Adrenal gland (tissue), 12 donors: ENCODE results near the gene PRDM16. TPM values are rescaled to one million over a fixed set of nuclear protein-coding genes. Genes with fewer than 3 reads are reported as not detected.

Source experiments
- DNase-seq, 7 donors: peaks; one replicate each; pipeline ENCODE4 v3.0.0-alpha.2; 2019 to 2020
- H3K27ac ChIP-seq, 5 donors: fragments of 200-600 bp; sonication (generic) in 4 of 5; 1 replicate in 3 of 5; 2 replicates in 2 of 5; pipeline versions ENCODE4 v1.5.1 to v1.8.0; 2016 to 2020; ENCODE audit warnings: mild to moderate bottlenecking in 1 of 5
- H3K27me3 ChIP-seq: fragments of 200-600 bp; 2 replicates; pipeline ENCODE4 v1.8.0; 2021
- H3K36me3 ChIP-seq, 2 donors: fragments of 200-600 bp; replicated peaks in 1 of 2; 1 replicate in 1 of 2; 2 replicates in 1 of 2; pipeline versions ENCODE4 v1.5.1 to v1.8.0; 2018 to 2022
- H3K4me1 ChIP-seq, 2 donors: fragments of 200-600 bp; replicated peaks in 1 of 2; 1 replicate in 1 of 2; 2 replicates in 1 of 2; pipeline versions ENCODE4 v1.5.1 to v1.8.0; 2018 to 2021
- H3K4me3 ChIP-seq, 4 donors: fragments of 200-600 bp; sonication (generic) in 3 of 4; one replicate each; pipeline ENCODE4 v1.5.1; 2016 to 2018
- H3K9me3 ChIP-seq, 3 donors: fragments of 200-600 bp; sonication (generic) in 1 of 3; replicated peaks in 1 of 3; 1 replicate in 2 of 3; 2 replicates in 1 of 3; pipeline versions ENCODE4 v1.5.1 to v1.8.0; 2016 to 2021
- POLR2A ChIP-seq, 2 donors: fragments of 450-650 bp; IDR thresholded peaks; one replicate each; pipeline ENCODE4 v1.6.1; 2017; ENCODE audit warnings: antibody characterized with exemption in 2 of 2, mild to moderate bottlenecking in 2 of 2, moderate library complexity in 1 of 2
- WGBS, 4 donors: extraction: QIAGEN DNeasy Blood & Tissue Kit in 2 of 4; methylation state at CpG; one replicate each; pipeline versions ENCODE4 v1.1.5 to v1.1.7; 2013 to 2017; 5-methylcytosine and 5-hydroxymethylcytosine counted together
- intact Hi-C, 2 donors: fragments of 100-400 bp; cut with DNase I; formaldehyde crosslinking; loops; one replicate each; pipeline versions ENCODE4 v1.14.1 to v1.15.0; 2022 to 2023
- polyA plus RNA-seq, 3 donors: library from polyadenylated mRNA; stranded (reverse); fragments of 200-250 nt in 2 of 3; fragments of 350-450 nt in 1 of 3; fragmentation: Illumina TruSeq in 1 of 3; extraction: RNeasy Lipid Tissue Mini Kit (QIAGEN cat#74804) in 1 of 3; gene quantifications; one replicate each; pipeline ENCODE4 v1.2.3, GENCODE V29; 2013 to 2014
- total RNA-seq, 9 donors: library from RNA; depleted of rRNA in 4 of 9; stranded (reverse); fragments of >200 nt in 4 of 9; fragments of 120-200 nt in 1 of 9; fragmentation: NEBNext Ultra II Directional in 1 of 9; extraction: Animal tissue kit (Norgen Biotek cat#: 25700) in 1 of 9; gene quantifications; one replicate each; pipeline versions ENCODE4 v1.1.0 to v1.2.4, GENCODE V29; 2013 to 2023
- TF ChIP-seq, protein P1 (sequence below), 6 experiments: fragments of 450-650 bp in 4 of 6; fragments of 200-600 bp in 2 of 6; sonication (generic) in 1 of 6; IDR thresholded peaks; 1 replicate in 5 of 6; 2 replicates in 1 of 6; pipeline versions ENCODE4 v1.5.1 to v1.8.0; 2016 to 2021; ENCODE audit warnings: antibody characterized with exemption in 6 of 6, mild to moderate bottlenecking in 2 of 6, moderate library complexity in 1 of 6
- donor health status: healthy with polysubstance abuse.
- donor health status: Bipolar disorder and iron deficiency.
- donor health status: DM: yes; HTN: yes; CAD: no.
- donor health status: DM: no; HTN: no; CAD: no.
- donor health status: DM: no; HTN: no; CAD: no.
- donor health status: DM: yes; HTN: yes; CAD: no.

Gene PRDM16
- total and polyA plus RNA-seq, 12 donors = 0.04 to 2.8 (median 0.61) TPM; not detected in 1

DNA sequence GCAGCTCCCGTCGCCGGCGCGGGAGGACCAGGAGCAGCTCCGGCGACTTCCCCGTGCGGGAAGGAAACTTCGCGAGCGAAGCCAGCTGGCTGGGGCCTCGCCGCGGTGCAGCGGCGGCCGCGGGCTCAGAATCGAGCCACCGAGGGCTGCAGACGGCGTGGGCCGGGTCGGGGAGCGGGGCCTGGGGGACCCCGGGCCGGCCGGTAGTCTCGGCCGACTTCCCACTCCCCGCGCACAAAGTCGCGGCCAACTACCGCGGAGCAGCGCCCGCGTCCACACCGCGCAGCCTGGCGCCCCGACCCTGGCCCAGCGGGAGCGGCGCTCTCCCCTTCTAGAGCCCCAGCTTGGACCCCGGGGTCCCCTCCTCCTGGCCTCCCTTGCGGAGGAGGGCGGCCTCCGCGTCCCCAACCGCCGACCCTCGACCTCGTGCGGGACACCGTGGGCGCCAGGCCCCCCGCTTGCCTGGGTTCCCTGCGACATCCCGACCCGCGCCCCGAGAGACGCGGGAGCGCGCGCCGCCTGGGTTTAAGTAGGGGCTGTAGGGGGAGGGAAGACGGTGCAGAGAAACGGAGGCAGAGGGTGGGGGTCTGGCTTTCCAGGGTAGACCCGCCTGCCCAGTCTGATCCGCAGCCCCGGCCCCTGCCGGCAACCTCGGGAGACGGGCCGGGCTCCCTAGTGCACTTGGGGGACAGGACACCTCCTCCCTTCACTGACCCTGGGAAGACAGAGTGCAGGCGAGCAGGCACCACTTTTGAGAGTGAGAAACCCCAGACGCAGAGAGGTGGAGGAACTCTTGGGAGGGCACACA, 4.7 kb downstream of the PRDM16 start:
- intact Hi-C loops = no loop called here
- Histone ChIP-seq H3K27me3 (peaks cover 47% of the 10 kb centered on the region), H3K27ac (no peak overlapping the region), H3K9me3 (no peaks in the 10 kb centered on the region), H3K4me3 (no peak overlapping the region), H3K36me3 (no peaks in the 10 kb centered on the region), H3K4me1 (peaks cover 0 to 7% of the 10 kb centered on the region in 2 donors)
- TF ChIP-seq, protein P1, sequence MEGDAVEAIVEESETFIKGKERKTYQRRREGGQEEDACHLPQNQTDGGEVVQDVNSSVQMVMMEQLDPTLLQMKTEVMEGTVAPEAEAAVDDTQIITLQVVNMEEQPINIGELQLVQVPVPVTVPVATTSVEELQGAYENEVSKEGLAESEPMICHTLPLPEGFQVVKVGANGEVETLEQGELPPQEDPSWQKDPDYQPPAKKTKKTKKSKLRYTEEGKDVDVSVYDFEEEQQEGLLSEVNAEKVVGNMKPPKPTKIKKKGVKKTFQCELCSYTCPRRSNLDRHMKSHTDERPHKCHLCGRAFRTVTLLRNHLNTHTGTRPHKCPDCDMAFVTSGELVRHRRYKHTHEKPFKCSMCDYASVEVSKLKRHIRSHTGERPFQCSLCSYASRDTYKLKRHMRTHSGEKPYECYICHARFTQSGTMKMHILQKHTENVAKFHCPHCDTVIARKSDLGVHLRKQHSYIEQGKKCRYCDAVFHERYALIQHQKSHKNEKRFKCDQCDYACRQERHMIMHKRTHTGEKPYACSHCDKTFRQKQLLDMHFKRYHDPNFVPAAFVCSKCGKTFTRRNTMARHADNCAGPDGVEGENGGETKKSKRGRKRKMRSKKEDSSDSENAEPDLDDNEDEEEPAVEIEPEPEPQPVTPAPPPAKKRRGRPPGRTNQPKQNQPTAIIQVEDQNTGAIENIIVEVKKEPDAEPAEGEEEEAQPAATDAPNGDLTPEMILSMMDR (IDR thresholded peaks at IDR 0.05) = no peak
- no peak for TF ChIP-seq POLR2A (IDR thresholded peaks at IDR 0.05)
- 4 to 8% (median 6%) methylated on average over 7 to 82 of the region's 82 CpGs for WGBS, 4 donors
- DNase-seq = no peak

DNA sequence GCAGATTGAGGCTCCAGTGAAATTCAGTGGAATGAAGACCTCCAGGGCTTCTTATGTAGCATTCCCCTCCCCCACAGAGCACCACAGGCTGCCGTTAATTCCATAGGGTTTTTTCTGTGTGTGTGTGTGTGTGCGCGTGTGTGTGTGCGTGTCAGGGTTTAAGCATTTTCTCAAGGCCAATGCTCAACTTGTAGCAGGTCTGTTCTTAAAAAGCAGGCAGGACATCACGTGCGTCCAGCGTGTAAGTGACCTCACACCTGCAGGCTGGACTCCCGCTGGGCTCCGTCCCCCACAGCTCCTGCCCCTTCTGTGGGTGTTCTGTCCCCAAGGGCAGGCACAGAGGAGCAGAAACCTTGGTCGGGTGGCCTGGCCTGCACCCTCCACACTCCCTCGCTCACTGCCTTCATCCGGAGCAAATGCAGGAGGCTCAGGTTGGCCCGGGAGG, 5.3 kb downstream of the PRDM16 start:
- 33 to 62% (median 48%) methylated on average over 7 to 13 of the region's 13 CpGs for WGBS, 4 donors
- no peaks in the 10 kb centered on the region for H3K9me3 ChIP-seq
- no peak for TF ChIP-seq POLR2A (IDR thresholded peaks at IDR 0.05)
- TF ChIP-seq, protein P1 (IDR thresholded peaks at IDR 0.05) = no peak
- H3K27me3 ChIP-seq = peaks cover 46% of the 10 kb centered on the region
- no peak overlapping the region for H3K4me3 ChIP-seq
- intact Hi-C loops = no loop called here
- no peak for DNase-seq
- no peak overlapping the region for H3K27ac ChIP-seq
- H3K4me1 ChIP-seq = peaks cover 0 to 7% of the 10 kb centered on the region in 2 donors
- H3K36me3 ChIP-seq = no peaks in the 10 kb centered on the region

DNA sequence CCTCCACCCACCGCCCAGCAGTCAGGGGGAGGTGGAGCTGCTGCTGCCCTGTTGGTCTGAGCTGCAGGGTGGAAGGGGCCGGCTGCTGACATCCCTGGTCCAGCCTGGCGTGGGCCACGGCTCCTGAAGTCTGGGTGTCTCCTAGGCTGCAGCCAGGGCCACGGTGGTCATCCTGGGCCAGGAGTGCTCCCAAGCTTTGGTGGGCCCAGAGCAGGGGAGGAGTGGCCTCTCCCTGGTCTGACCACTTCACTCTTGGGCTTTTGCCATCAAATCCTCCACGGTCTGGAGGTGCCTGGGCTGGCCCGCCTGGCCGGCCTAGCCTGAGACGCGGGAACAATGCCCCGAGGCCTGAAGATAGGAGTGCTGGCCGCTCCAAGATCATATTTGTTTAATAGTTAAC, 5.8 kb downstream of the PRDM16 start:
- no peak overlapping the region for H3K4me3 ChIP-seq
- intact Hi-C loops = no loop called here

DNA sequence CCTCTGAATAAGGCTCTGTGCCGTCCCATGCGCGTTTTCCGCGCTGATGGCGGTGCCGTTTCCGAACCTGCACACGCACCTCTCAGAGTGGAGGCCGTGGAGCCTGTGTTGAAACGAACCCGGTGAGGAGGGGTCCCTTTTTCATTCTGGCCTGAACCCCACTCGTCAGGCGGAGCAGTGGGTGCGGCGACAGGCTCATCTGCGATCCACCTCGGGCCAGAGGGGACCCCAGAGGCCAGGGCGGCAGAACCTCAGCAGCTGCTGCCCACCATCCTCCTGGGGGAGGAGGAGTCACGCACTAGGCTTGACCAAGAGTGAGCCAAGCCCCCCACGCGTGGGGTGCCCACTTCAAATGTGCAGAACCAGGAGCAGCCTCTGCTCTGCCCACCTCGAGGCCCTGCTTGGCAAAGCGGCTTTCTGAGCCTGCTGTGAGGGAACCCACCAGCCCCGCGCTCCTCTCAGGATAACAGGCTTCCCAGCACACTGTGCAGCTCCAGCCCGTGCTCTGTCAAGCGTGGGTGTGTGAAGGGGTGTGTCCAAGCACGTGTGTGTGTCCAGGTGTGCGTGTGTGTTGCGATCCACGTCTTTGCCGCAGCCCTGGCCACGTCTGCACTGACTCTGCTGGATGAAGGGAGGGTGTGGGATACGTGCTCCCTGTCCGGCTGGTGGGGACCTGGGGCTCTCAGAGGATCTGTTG, 6.8 kb downstream of the PRDM16 start:
- WGBS, 4 donors = 87 to 90% (median 88%) methylated on average over 25 to 36 of the region's 36 CpGs
- no peaks in the 10 kb centered on the region for H3K36me3 ChIP-seq
- no peak overlapping the region for H3K27ac ChIP-seq
- H3K4me3 ChIP-seq = no peak overlapping the region
- H3K9me3 ChIP-seq = no peaks in the 10 kb centered on the region
- H3K4me1 ChIP-seq = peaks cover 0 to 4% of the 10 kb centered on the region in 2 donors
- intact Hi-C loops = no loop called here
- TF ChIP-seq, protein P1 (IDR thresholded peaks at IDR 0.05) = no peak
- TF ChIP-seq POLR2A (IDR thresholded peaks at IDR 0.05) = no peak
- peaks cover 42% of the 10 kb centered on the region for H3K27me3 ChIP-seq
- DNase-seq = no peak

More for the DNA sequence above, 5.8 kb downstream of the PRDM16 start:
- H3K36me3 ChIP-seq = no peaks in the 10 kb centered on the region
- no peak for TF ChIP-seq POLR2A (IDR thresholded peaks at IDR 0.05)
- TF ChIP-seq, protein P1 (IDR thresholded peaks at IDR 0.05) = no peak
- peaks cover 46% of the 10 kb centered on the region for H3K27me3 ChIP-seq
- WGBS, 4 donors = 80 to 88% (median 88%) methylated on average over 7 to 12 of the region's 12 CpGs
- peaks cover 0 to 7% of the 10 kb centered on the region in 2 donors for H3K4me1 ChIP-seq
- DNase-seq = no peak
- H3K27ac ChIP-seq = no peak overlapping the region
- H3K9me3 ChIP-seq = no peaks in the 10 kb centered on the region
